Fibroblast of the aortic adventitia (primary cell): ENCODE data around the gene SAAL1. TPM values are rescaled to one million over a fixed set of nuclear protein-coding genes. Genes with fewer than 3 reads are reported as not detected.

Source experiments
- DNase-seq: peaks from one replicate; pipeline ENCODE4 v3.0.0-alpha.2; 2010; ENCODE audit warnings: low read depth
- H3K4me3 ChIP-seq: 2 replicates; pipeline ENCODE4 v1.5.1; 2011; ENCODE audit warnings: low read depth, mild to moderate bottlenecking, control low read depth, low read length, moderate library complexity
- total RNA-seq: library from RNA; depleted of rRNA; stranded (reverse); fragments of >200 nt; gene quantifications from 2 replicates; pipeline ENCODE4 v1.2.3, GENCODE V29; 2012; ENCODE audit warnings: low replicate concordance
- TF ChIP-seq, protein P1 (sequence below): IDR thresholded peaks from 2 replicates; pipeline ENCODE4 v1.5.1; 2011; ENCODE audit warnings: mild to moderate bottlenecking, low read length, control low read depth, inconsistent platforms; ENCODE audit not compliant: insufficient read depth

SAAL1 gene
- total RNA-seq, 1 donor, result 15.1 TPM

DNA sequence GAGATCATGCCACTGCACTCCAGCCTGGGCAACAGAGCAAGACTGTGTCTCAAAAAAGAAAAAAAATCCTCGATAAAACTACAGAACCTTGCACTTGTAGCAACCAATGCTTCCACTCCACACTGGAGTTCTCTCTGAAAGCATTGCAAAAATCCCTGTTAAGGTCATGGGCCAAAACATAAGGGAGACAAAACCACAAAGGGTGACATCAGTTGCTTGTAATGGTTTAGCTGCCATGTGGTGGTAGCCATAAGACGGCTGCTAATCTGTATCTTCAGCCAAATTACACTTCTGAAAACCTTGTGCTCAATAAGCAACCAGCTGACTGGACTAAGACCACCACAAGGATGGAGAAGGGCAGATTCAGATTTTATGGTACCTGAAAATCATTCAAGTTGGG lies 39.3 kb downstream of the SAAL1 start:
- DNase-seq, result no peak
- TF ChIP-seq, protein P1, sequence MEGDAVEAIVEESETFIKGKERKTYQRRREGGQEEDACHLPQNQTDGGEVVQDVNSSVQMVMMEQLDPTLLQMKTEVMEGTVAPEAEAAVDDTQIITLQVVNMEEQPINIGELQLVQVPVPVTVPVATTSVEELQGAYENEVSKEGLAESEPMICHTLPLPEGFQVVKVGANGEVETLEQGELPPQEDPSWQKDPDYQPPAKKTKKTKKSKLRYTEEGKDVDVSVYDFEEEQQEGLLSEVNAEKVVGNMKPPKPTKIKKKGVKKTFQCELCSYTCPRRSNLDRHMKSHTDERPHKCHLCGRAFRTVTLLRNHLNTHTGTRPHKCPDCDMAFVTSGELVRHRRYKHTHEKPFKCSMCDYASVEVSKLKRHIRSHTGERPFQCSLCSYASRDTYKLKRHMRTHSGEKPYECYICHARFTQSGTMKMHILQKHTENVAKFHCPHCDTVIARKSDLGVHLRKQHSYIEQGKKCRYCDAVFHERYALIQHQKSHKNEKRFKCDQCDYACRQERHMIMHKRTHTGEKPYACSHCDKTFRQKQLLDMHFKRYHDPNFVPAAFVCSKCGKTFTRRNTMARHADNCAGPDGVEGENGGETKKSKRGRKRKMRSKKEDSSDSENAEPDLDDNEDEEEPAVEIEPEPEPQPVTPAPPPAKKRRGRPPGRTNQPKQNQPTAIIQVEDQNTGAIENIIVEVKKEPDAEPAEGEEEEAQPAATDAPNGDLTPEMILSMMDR, result no peak
- H3K4me3 ChIP-seq, result no peak overlapping the region

DNA sequence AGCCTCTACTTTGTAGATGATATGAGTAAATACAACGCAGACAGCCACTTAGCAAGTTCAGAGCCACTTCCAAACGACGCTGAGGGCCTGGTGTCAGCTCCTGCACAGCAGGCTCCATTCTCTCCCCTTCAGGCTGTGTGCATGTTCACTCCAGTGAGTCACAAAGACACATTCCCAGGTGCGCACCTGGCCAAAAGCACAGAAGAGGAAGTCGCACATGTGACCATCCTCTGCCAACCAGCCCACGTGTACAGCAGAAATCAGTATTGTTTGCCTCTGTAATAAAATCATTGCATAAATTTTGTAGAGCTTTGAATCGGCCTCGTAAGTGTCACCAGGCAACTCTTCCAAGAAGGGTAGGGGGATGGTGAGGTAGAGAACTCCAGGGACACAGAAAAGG lies 40.3 kb downstream of the SAAL1 start:
- DNase-seq, result no peak
- TF ChIP-seq, protein P1, result no peak
- H3K4me3 ChIP-seq, result no peak overlapping the region

DNA sequence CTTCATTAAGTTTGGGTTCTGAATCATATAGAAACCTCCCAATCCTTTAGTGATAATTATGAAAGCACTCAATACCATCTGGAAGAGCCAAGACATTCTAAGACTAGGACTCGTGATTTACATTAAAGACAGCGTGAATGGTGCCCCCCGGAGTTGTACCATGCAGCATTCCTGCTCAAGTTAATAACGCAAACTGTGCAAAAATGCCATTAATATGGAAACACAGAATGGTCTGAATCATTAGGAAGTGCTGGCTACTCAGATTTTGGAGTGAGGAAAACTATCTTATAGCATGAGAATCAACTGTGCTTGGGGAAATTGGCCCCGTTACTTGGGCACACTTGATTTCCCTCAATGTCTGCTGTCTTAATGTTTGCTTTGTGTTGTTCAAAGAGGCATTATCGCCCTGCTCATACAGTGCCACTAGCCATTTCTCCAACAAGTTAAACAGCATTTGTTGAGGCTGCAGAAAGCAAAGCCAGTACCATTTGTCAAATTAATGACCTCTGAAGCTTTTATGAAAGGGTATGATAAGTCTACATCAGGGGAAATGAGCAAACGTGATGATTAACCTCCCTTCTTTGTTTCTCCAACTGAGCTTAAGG lies 41.3 kb downstream of the SAAL1 start:
- TF ChIP-seq, protein P1, result no peak
- no peak overlapping the region for H3K4me3 ChIP-seq
- DNase-seq, result no peak

DNA sequence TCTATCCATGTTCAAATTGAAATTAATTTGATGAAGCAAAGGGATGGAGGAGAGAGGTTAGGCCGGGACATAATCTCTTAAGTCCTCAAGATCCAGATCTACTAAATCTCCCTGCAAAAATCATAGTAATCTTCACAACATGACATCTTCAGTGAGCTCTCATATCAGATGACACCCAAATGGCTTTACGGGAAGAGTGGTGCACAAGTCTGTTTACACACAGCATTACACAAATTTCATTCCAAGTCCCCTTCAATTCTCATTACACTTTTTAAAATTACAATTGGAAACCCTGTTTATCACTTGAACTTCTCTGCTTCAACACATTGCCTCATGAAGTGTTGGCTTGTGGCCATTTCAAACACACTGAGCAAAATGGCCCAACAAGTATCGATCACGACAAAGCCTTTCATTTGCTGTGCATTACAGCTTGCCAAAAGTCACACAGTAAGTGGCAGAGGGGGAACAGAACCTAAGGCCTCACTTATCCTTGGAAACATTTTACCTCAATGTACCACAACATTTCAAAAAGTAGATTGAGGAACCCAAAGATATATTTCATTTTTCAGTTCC lies 41.9 kb downstream of the SAAL1 start:
- H3K4me3 ChIP-seq, result no peak overlapping the region
- TF ChIP-seq, protein P1, result no peak
- DNase-seq, result no peak

DNA sequence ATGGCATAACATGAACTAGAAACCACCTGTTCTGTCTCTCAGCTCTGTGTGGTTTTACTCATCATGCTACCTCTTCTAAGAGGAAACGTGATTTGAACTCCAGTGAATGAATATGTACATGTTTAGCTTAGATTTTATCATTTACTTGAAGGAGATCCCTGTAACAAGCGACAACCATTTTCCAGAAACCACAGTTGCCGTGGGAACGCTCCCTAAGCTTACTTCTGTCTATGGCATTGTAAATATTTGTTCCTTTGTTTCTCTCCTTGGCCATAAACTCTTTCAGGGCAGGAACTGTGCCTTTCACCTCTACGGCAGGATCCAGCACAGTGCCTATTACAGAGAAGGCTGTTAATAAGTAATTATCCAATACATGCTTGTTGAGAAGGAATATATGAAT lies 42.8 kb downstream of the SAAL1 start:
- TF ChIP-seq, protein P1, result no peak
- DNase-seq, result no peak
- no peak overlapping the region for H3K4me3 ChIP-seq

DNA sequence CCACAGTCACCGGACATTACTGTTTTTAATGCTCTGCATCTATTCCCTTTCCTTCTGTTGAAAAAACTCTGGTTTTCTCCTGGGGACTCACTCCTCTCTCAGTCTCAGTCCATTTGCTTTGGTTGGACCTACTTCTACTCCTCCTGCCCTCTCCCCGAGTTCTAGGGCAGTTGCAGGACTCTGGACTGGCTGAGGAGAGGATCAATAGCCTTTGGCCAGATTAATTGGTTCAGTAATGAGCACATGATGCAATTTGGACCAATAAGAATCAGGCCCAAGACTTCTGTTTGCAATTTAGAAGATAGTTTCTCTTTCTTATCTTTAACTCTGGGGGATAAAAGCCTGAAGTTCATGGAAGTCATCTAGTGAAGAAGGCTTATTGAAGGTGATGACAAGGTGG lies 44.5 kb downstream of the SAAL1 start:
- TF ChIP-seq, protein P1, result no peak
- DNase-seq, result no peak
- H3K4me3 ChIP-seq, result no peak overlapping the region
